SIG-M5 treated with dmso at 0.1 percent for 504 hours (cell line): ENCODE data around the gene METTL24.
"Not testable (repeated sequence)": the region's sequence is repeated elsewhere in the genome, so short reads cannot be mapped to it uniquely, and the experiment has no call there.

Experiments used
- DNase-seq: peaks from one replicate; lab custom pipeline; 2025; ENCODE audit not compliant: unreplicated experiment; lab: John Stamatoyannopoulos, UW

METTL24 gene

GRCh38 chr6:110317189-110317588 is 41.0 kb downstream of the METTL24 start:
- DNase-seq, result no peak

- DNase-seq, result no peak
Observed at GRCh38 chr6:110315869-110316398, 42.2 kb downstream of the METTL24 start.

GRCh38 chr6:110315207-110315868 is 42.8 kb downstream of the METTL24 start:
- DNase-seq, result no peak

GRCh38 chr6:110310861-110311446 is 47.2 kb downstream of the METTL24 start:
- DNase-seq, result no peak

DNA sequence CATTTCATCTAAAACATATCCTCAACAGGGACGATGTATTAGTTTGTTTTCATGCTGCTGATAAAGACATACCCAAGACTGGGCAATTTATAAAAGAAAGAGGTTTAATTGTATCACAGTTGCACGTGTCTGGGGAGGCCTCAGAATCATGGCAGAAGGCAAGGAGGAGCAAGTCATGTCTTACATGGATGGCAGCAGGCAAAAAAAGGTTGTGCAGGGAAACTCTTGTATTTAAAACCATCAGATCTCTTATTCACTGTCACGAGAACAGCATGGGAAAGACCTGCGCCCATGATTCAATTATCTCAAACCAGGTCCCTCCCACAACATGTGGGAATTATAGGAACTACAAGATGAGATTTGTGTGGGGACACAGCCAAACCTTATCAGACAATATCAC is 48.7 kb downstream of the METTL24 start:
- DNase-seq, result not testable (repeated sequence)

DNA sequence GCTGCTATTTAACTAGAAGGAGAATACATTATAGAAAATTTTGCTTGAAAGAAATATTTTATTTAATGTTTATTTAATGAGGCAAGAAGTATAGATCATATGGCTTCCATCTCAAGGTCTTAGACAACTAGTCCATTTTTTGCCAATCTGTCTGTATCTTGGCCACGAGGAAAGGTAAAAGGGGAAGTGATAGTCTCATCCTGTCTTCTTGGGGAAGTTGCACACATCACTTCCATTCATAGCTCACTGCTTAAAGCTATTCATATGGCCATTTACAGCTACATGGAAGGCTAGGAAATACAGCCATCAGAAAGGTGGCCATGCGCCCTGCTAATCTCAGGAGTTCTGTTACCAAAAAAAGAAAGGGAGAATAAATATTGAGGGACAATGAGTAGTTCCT is 50.8 kb downstream of the METTL24 start:
- DNase-seq, result peak; percentile 29

GRCh38 chr6:110305832-110306231 is 52.3 kb downstream of the METTL24 start:
- DNase-seq, result not testable (repeated sequence)

- DNase-seq, result not testable (repeated sequence)
Observed at GRCh38 chr6:110303692-110304091, 54.5 kb downstream of the METTL24 start.

GRCh38 chr6:110298916-110299315 is 59.2 kb downstream of the METTL24 start:
- no peak for DNase-seq

- no peak for DNase-seq
Observed at GRCh38 chr6:110298411-110298810, 59.7 kb downstream of the METTL24 start.

- no peak for DNase-seq
Observed at GRCh38 chr6:110296241-110297025, 61.7 kb downstream of the METTL24 start.

GRCh38 chr6:110295451-110296165 is 62.5 kb downstream of the METTL24 start:
- DNase-seq, result no peak

- no peak for DNase-seq
Observed at GRCh38 chr6:110287462-110288341, 70.4 kb downstream of the METTL24 start.

DNA sequence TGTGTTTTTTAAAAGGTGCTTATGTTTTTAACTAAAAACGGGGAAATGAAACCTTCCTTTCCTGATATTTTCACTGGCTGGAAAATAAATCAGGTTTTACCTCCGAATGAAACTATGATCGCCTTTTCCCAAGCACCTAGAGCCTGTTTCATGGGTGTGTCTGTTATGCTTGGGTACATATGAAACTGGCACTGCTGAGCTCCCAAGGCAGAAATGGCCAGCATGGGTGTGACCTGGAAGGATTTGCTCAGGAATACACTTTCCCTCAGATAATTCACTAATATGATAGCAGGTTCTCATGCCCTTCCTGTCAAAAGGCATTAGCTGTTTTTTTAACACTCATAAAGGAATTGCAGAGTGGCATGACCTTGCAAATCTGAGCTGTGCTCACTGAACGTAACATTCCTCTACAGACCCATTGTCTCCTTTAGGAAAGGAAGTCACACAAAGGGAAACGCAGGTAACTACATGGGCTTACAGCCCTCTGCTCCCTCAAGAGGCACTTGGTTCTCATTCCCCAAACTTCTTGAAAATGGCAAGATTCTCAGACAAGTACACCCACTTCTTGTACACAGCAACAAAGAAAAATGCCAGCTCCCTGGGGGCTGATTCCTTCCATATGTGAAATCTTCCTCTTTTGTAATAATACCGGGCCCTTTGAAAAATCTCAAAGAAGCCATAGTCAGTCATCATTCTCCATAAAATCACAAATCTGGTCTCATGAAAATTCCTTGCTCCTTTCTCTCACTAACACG is 72.7 kb downstream of the METTL24 start:
- DNase-seq, result no peak

DNA sequence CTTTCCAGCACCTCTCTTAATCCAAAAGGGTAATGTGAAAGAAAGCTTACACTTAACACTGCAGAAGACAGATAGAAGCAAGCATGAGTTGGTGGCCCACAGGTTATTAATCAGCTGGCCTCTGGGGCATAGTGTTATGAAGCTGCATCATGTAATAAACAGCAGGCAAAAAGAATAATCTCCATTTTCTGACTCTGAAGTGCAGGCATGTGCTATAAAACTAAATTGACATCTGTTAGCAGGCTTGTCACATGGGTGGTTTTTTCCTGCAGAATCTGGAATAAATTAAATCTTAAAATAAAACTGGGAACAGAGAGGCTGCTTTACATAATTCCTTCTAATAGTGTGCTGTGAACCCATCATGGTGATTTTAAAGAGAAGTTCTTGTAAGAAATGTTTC is 73.3 kb downstream of the METTL24 start:
- no peak for DNase-seq

DNA sequence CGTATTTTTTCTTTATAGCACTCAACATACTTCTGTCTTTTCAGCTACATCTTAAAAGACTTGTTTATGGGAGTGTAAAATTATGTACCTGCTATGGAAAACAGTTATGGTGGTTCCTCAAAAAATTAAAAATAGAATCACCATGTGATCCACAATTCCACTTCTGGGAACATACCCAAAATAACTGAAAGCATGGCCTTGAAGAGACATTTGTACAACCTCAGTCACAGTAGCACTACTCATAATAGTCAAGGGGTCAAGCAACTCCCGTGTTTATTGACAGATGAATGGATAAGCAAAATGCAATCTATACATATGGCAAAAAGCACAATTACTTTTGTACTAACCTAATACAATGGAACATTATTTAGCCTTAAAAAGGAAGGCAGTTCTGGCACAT is 74.5 kb downstream of the METTL24 start:
- no peak for DNase-seq

- DNase-seq, result no peak
Observed at GRCh38 chr6:110282412-110282811, 75.7 kb downstream of the METTL24 start.

DNA sequence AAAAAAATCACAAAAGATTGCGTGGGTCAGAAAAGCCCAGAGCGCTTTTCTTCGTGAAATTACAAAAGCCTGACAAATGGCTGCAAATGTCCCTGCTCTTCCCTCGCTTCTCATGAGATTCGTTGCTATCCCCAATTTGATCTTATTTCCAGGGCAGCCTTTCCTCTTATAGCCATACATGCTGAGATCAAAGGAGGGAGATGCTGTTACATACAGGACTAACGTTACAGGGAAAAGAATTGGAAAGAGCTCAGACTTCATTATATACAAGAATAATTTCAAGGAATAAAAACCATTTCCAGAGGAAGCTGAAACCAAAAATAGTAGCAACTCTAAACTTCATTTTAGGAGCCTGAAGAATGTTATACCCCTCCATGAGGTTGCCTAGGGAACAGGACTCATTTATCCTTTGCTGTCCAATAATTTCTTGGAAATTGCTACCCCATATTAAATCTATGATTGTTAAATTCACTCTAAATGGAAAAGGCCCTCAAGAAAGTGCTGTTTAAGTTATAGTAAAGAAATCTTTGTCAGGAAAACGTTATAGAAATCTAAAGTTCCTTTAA is 81.0 kb downstream of the METTL24 start:
- DNase-seq, result no peak

DNA sequence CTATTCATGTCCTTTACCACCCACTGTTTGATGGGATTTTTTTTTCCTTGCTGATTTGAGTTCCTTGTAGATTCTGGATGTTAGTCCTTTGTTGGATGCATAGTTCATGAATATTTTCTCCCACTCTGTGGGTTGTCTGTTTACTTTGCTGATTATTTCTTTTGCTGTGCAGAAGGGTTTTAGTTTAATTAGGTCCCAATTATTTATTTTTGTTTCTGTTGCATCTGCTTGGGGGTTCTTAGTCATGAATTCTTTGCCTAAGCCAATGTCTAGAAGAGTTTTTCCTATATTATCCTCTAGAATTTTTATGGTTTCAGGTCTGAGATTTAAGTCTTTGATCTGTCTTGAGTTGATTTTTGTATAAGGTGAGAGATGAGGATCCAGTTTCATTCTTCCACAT is 85.4 kb downstream of the METTL24 start:
- DNase-seq, result not testable (repeated sequence)
